Breast epithelium (tissue), 3 donors: ENCODE data around the gene HMGXB3.

Experiments
- POLR2A ChIP-seq: fragments of 450-650 bp; IDR thresholded peaks from one replicate; pipeline ENCODE4 v1.6.1; 2016; ENCODE audit warnings: antibody characterized with exemption, mild to moderate bottlenecking, moderate library complexity
- POLR2AphosphoS5 ChIP-seq, 3 donors: sonication (generic); formaldehyde crosslinking; IDR thresholded peaks; one replicate each; pipeline ENCODE4 v1.6.1; 2017; ENCODE audit warnings: antibody characterized with exemption in 3 of 3
- TF ChIP-seq, protein P1 (sequence below), 3 donors: fragments of 450-650 bp; IDR thresholded peaks; one replicate each; pipeline ENCODE4 v1.5.1; 2016 to 2017; ENCODE audit warnings: antibody characterized with exemption in 3 of 3, mild to moderate bottlenecking in 3 of 3, moderate library complexity in 3 of 3

DNA sequence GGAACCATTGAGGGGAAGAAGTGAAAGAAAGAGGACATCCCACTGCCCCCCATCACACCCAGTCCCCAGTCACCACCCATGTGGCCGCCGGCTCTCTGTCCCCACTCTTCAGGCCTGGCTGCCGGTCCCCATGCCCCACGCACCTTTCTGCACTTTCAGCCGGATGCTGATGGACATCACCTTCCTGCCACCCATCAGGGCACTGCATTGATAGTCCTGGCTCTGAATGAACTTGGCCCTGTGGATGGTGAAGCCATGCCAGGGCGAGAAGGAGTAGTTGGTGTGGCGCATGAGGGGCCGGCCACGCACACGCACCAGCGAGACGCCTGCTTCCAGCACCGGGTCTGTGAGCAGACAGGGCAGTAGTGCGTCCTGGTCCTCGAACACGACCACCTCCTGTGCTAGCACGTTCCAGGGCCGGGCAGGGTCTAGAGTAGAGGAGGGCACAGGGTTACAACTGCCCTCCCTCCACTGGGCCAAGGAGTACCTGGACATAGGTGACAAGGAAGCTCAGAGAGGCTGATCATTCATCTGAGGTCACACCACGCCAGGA is 79.4 kb downstream of the HMGXB3 start:
- TF ChIP-seq POLR2A = no peak
- TF ChIP-seq, protein P1, sequence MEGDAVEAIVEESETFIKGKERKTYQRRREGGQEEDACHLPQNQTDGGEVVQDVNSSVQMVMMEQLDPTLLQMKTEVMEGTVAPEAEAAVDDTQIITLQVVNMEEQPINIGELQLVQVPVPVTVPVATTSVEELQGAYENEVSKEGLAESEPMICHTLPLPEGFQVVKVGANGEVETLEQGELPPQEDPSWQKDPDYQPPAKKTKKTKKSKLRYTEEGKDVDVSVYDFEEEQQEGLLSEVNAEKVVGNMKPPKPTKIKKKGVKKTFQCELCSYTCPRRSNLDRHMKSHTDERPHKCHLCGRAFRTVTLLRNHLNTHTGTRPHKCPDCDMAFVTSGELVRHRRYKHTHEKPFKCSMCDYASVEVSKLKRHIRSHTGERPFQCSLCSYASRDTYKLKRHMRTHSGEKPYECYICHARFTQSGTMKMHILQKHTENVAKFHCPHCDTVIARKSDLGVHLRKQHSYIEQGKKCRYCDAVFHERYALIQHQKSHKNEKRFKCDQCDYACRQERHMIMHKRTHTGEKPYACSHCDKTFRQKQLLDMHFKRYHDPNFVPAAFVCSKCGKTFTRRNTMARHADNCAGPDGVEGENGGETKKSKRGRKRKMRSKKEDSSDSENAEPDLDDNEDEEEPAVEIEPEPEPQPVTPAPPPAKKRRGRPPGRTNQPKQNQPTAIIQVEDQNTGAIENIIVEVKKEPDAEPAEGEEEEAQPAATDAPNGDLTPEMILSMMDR (IDR thresholded peaks at IDR 0.05) = no peak
- TF ChIP-seq POLR2AphosphoS5 (IDR thresholded peaks at IDR 0.05) = no peak
